ENCODE results near the gene MSRB3. TPM values are rescaled to one million over a fixed set of nuclear protein-coding genes. Genes with fewer than 3 reads are reported as not detected.

Gene MSRB3
- polyA plus RNA-seq, 4 donors = 20.3 to 42.5 (median 23.9) TPM

DNA sequence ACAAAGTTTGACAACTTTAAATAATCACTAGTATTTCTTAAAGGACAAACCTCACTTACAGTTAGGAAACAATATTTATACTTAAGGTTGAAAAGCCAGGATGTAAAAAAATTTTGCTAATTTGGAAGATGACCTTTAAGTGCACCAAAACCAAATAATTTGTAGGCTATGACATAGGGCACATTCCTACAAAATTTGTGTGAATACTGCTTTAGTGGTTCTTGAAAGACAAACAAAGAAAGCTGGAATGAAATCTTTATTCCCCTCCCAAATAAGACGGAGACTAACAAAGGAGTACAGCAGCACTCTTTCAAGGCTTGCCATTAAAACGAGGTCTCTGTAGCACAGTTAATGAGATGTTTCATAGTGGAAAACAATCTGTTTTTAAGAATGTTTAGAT lies 45.6 kb downstream of the MSRB3 start:
- DNase-seq (ENCODE audit: low read depth in 4 of 4, low spot score in 3 of 4) = no peak

- DNase-seq (ENCODE audit: low read depth in 4 of 4, low spot score in 3 of 4) = no peak
Observed at GRCh38 chr12:65324551-65324950, 46.1 kb downstream of the MSRB3 start.

GRCh38 chr12:65325183-65325582 lies 46.7 kb downstream of the MSRB3 start:
- no peak for DNase-seq (ENCODE audit: low read depth in 4 of 4, low spot score in 3 of 4)

GRCh38 chr12:65326616-65327015 lies 48.1 kb downstream of the MSRB3 start:
- DNase-seq (ENCODE audit: low read depth in 4 of 4, low spot score in 3 of 4) = no peak

DNA sequence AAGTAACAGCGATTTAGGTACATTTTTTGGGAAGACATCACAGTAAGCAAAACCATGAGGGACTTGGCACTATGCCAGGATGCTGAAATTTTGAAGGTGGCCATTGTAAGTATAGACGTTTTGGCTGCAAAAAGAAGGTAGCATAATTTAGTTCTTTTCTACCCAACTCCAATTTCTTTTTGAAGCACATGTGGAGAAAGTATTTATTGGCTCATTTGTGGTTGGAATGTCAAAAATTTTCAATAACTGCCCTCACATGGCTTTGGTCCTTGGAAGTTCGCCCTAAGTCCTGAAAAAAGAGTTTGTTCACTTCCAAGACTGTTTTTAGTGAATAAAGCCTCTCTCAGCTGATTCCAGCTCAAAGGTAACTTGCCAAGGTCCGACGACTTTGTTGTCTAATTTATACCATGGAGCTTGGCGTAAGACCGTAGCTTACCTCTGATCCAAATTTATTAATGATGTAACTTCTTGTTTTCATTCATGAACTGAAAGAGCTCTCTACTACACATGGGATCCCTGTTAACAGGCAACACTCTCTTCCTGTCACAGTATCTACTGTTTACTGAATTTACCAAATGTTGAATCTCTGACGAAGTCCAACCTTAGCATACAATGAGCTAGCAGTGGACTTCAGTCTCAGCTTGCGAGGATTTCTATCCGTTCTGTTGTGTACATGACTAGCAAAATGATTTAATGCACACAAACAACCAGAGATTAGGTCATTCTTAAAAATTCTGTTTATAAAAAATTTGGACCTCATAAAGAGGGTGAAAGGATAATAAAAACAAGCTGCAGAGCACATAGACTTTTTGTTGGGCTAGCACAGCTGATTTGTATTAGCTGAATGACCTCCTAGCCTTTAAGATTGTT lies 49.0 kb downstream of the MSRB3 start:
- no peak for DNase-seq (ENCODE audit: low read depth in 4 of 4, low spot score in 3 of 4)

GRCh38 chr12:65329721-65330120 lies 51.2 kb downstream of the MSRB3 start:
- no peak for DNase-seq (ENCODE audit: low read depth in 4 of 4, low spot score in 3 of 4)

DNA sequence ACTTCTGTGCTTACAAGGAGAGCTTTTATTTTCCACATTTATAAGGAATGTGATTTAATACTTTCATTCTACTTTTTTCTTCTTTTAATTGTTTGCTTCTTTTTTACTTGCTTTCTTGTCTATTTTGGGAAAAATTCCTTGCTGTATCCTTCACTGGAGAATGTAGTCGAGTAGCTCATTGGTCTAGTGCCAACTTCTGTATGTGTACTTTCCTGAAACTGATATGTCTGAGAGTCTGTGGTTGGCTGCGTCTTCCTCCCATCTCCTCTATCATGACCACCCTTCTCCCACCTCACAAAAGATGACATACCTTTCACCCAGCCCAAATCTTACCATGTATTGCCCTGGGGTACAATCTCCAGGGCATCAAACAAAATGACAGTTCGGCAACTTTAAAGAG lies 51.8 kb downstream of the MSRB3 start:
- no peak for DNase-seq (ENCODE audit: low read depth in 4 of 4, low spot score in 3 of 4)

DNA sequence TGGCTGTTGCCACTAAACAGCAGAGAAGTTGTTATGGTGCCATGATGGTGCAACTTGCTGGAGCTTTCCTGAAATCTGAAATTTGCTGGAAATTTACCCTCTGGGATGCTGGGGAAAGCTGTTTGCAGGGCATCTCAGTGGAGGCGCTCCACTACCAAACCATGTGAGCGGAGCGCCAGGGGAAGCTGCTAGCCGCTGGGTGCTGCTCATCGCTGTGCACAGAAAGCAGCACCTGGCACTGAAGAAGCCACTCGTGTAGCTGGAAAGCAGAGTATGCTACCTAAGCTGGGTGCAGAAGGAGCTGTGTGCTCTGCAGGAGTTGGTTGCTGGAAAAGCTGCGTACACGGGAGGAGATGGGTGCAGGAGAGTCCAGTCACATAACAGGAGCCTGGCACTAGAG lies 53.0 kb downstream of the MSRB3 start:
- no peak for DNase-seq (ENCODE audit: low read depth in 4 of 4, low spot score in 3 of 4)

DNA sequence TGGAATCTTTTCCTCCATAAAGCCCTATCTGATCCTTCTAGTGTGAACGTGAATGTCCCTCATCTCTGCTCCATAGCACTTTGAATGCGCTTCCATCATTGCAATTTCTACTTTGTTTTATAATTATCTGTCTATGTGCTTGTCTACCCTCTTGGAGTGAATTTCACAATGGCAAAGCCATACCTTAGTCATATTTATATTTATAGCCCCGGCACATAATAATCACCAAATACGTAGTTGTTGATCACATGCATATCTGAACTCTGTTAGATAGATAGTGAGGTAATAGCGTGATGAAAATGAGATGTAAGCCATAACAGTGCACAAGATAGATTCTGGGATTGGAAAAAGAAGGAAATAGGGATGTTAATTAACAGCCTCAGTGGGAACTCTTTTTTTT lies 55.2 kb downstream of the MSRB3 start:
- no peak for DNase-seq (ENCODE audit: low read depth in 4 of 4, low spot score in 3 of 4)

DNA sequence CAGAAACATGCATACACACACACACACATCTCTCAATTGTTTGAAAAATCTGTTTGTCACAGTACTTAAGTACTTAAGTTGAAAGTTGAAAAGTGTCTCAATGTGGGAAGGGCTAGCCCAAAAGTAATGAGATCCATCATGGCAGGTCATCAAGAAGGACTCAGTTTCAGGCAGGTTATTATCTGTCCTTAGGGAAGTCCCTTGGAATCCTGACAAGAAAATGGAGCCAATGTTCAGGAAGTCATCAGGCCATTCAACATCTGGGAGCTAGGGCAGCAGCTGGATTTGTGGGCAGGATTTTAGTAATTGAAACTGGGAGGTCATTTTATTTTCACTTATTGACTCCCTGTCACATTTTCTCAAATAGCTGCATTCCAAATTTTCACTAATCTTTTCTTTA lies 56.0 kb downstream of the MSRB3 start:
- DNase-seq (ENCODE audit: low read depth in 4 of 4, low spot score in 3 of 4) = no peak

- DNase-seq (ENCODE audit: low read depth in 4 of 4, low spot score in 3 of 4) = peak in 1 of 4 donors; percentile 64
Observed at GRCh38 chr12:65335021-65335714, 56.7 kb downstream of the MSRB3 start.

DNA sequence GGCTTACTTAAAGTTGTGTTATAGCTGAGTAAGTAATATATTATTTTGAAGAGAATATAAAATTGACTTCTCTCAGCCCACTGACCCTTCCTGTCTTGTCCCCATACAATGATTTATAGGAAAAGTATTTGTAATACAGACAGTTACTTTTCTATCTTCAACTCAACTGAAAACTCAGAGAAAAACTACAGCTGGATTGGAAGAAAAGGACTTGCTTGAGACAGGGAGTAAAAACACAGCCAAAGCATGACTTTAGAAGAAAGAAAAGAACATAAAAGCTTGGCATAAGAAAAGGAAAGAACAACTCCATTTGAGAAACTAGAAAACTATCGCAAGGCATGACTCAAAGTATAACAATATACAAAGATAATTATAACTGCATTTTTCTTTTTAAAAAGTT lies 57.5 kb downstream of the MSRB3 start:
- no peak for DNase-seq (ENCODE audit: low read depth in 4 of 4, low spot score in 3 of 4)

DNA sequence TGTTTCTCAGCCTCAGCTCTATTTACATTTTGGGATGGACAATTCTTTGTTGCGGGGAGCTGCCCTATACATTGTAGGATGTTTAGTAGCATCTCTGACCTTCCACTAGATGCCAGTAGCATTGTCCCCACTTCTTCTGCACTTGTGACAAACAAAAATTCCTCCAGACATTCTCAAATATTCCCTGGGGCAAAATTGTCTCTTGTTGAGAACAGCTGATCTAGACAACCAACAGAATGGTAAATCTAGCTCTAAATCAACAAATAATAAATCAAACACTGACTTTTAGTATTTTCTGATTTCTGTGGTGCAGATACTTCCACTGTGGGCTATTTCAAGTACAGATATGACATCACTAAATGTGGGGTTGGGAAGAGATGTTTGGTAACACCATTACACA lies 60.7 kb downstream of the MSRB3 start:
- no peak for DNase-seq (ENCODE audit: low read depth in 4 of 4, low spot score in 3 of 4)

DNA sequence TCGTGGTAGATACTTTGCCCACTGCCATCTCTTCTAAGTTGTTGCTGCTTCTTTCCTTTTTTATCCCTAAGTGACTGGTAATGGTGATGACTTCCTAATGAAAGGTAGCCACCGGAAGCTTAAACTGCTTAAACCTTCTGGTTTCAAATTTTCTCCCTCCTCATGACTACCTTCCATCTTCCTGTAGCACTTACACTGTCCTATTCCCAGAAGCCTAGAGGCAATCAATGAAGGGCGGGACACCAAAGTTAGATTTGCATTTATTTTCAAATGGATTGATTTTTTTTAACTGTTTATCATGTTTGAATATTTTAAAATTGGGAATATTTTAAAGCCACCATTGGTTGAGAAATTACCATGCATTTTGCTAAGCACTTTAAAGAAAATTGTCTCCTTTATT lies 64.7 kb downstream of the MSRB3 start:
- no peak for DNase-seq (ENCODE audit: low read depth in 4 of 4, low spot score in 3 of 4)

GRCh38 chr12:65343801-65344200 lies 65.3 kb downstream of the MSRB3 start:
- no peak for DNase-seq (ENCODE audit: low read depth in 4 of 4, low spot score in 3 of 4)

GRCh38 chr12:65355461-65355860 lies 77.0 kb downstream of the MSRB3 start:
- no peak for DNase-seq (ENCODE audit: low read depth in 4 of 4, low spot score in 3 of 4)

GRCh38 chr12:65362234-65363031 lies 84.0 kb downstream of the MSRB3 start:
- no peak for DNase-seq (ENCODE audit: low read depth in 4 of 4, low spot score in 3 of 4)

DNA sequence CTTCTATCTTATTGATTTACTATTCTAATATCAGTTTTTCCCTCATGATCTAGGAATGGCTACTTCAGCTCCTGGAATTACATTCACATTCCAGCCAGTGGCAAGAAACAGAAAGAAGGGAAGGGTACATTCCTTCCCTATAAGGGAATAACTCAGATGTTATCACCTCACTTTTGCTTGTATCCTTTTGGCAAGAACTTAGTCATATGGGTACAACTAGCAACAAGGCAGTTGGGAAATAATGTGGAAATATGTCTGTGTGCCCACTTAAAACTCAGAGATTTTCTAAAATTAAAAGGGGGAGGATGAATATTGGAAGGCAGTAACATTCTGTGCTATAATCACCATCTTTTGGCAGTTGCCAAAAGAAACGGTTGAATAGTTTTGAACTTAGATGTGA lies 85.6 kb downstream of the MSRB3 start:
- DNase-seq (ENCODE audit: low read depth in 4 of 4, low spot score in 3 of 4) = no peak

DNA sequence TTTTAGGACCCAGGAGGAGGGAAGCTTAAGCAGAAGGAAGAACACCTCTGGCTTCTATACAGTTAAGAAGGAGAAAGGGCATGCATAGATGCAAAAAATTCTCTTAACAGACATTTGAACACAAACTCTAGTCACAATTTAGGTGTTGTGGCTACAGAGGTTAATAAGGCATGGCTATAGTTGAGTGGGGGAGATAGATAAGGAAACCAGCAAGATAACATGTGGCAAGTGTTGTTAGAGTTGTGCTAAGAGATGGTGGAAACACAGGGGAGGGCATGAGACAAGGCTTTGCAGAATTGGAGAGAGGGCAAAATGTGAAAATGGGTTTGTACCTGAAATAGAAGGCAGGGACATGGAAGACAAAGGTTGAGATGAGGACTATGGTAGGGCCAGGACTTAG lies 88.9 kb downstream of the MSRB3 start:
- DNase-seq (ENCODE audit: low read depth in 4 of 4, low spot score in 3 of 4) = no peak

GRCh38 chr12:65368055-65368454 lies 89.6 kb downstream of the MSRB3 start:
- DNase-seq (ENCODE audit: low read depth in 4 of 4, low spot score in 3 of 4) = no peak

DNA sequence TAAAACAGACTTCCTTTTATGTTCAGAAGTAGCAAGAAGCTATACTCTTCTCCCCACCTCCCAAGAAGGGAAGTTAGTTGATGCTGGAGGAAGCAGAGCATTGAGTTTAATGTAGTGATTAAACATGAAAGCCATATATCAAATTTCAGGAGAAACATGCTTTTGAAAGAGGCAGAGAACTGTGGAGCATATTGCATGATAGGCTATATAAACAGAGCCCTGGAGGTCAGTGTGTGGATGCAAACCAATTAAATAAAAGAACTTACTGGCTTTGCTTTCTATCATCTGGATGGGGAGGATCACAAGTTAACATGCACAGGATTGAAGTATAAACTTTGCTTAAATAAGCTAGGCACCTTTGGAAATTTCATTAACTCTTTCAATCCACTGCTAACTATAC lies 94.1 kb downstream of the MSRB3 start:
- no peak for DNase-seq (ENCODE audit: low read depth in 4 of 4, low spot score in 3 of 4)
